ENCODE measurements around the gene CRISPLD2.
"Not testable (repeated sequence)": the region's sequence is repeated elsewhere in the genome, so short reads cannot be mapped to it uniquely, and the experiment has no call there.

Gene CRISPLD2

GRCh38 chr16:84855435-84856202 is 35.8 kb downstream of the CRISPLD2 start:
- DNase-seq (ENCODE audit: extremely low read depth in 1 of 2, low read depth in 1 of 2) = not testable (repeated sequence)

GRCh38 chr16:84856203-84856581 is 36.4 kb downstream of the CRISPLD2 start:
- not testable (repeated sequence) for DNase-seq (ENCODE audit: extremely low read depth in 1 of 2, low read depth in 1 of 2)

GRCh38 chr16:84856811-84857210 is 37.0 kb downstream of the CRISPLD2 start:
- not testable (repeated sequence) for DNase-seq (ENCODE audit: extremely low read depth in 1 of 2, low read depth in 1 of 2)

- DNase-seq (ENCODE audit: extremely low read depth in 1 of 2, low read depth in 1 of 2) = no peak
Measured at GRCh38 chr16:84859681-84860080, 39.9 kb downstream of the CRISPLD2 start.

- no peak for DNase-seq (ENCODE audit: extremely low read depth in 1 of 2, low read depth in 1 of 2)
Measured at GRCh38 chr16:84860383-84860782, 40.6 kb downstream of the CRISPLD2 start.

- no peak for DNase-seq (ENCODE audit: extremely low read depth in 1 of 2, low read depth in 1 of 2)
Measured at GRCh38 chr16:84861671-84862070, 41.9 kb downstream of the CRISPLD2 start.

- DNase-seq (ENCODE audit: extremely low read depth in 1 of 2, low read depth in 1 of 2) = no peak
Measured at GRCh38 chr16:84862804-84863480, 43.2 kb downstream of the CRISPLD2 start.

GRCh38 chr16:84863481-84863814 is 43.7 kb downstream of the CRISPLD2 start:
- no peak for DNase-seq (ENCODE audit: extremely low read depth in 1 of 2, low read depth in 1 of 2)

- no peak for DNase-seq (ENCODE audit: extremely low read depth in 1 of 2, low read depth in 1 of 2)
Measured at GRCh38 chr16:84864326-84864955, 44.7 kb downstream of the CRISPLD2 start.

GRCh38 chr16:84867696-84868095 is 47.9 kb downstream of the CRISPLD2 start:
- no peak for DNase-seq (ENCODE audit: extremely low read depth in 1 of 2, low read depth in 1 of 2)

- no peak for DNase-seq (ENCODE audit: extremely low read depth in 1 of 2, low read depth in 1 of 2)
Measured at GRCh38 chr16:84868328-84868727, 48.5 kb downstream of the CRISPLD2 start.

GRCh38 chr16:84868829-84869472 is 49.2 kb downstream of the CRISPLD2 start:
- no peak for DNase-seq (ENCODE audit: extremely low read depth in 1 of 2, low read depth in 1 of 2)

GRCh38 chr16:84869473-84869845 is 49.7 kb downstream of the CRISPLD2 start:
- no peak for DNase-seq (ENCODE audit: extremely low read depth in 1 of 2, low read depth in 1 of 2)

GRCh38 chr16:84872971-84873370 is 53.2 kb downstream of the CRISPLD2 start:
- DNase-seq (ENCODE audit: extremely low read depth in 1 of 2, low read depth in 1 of 2) = not testable (repeated sequence)

GRCh38 chr16:84874004-84874435 is 54.2 kb downstream of the CRISPLD2 start:
- no peak for DNase-seq (ENCODE audit: extremely low read depth in 1 of 2, low read depth in 1 of 2)

- DNase-seq (ENCODE audit: extremely low read depth in 1 of 2, low read depth in 1 of 2) = no peak
Measured at GRCh38 chr16:84874553-84874952, 54.8 kb downstream of the CRISPLD2 start.

GRCh38 chr16:84874983-84875382 is 55.2 kb downstream of the CRISPLD2 start:
- DNase-seq (ENCODE audit: extremely low read depth in 1 of 2, low read depth in 1 of 2) = no peak

GRCh38 chr16:84875846-84876245 is 56.1 kb downstream of the CRISPLD2 start:
- no peak for DNase-seq (ENCODE audit: extremely low read depth in 1 of 2, low read depth in 1 of 2)

GRCh38 chr16:84876873-84877606 is 57.3 kb downstream of the CRISPLD2 start:
- no peak for DNase-seq (ENCODE audit: extremely low read depth in 1 of 2, low read depth in 1 of 2)

GRCh38 chr16:84878770-84879169 is 59.0 kb downstream of the CRISPLD2 start:
- no peak for DNase-seq (ENCODE audit: extremely low read depth in 1 of 2, low read depth in 1 of 2)

All from stimulated activated CD8-positive, alpha-beta memory T cell treated with anti-CD3 and anti-CD28 coated beads, Interleukin-7, amount 100 ng/mL, for 48 hours (primary cell).